A549 (cell line): ENCODE results near the gene ADGRE1. TPM values are rescaled to one million over a fixed set of nuclear protein-coding genes. Genes with fewer than 3 reads are reported as not detected.

Experiments used
- ATAC-seq, 2 experiments: fragments of 200-7000 bp in 1 of 2; fragments of >200 bp in 1 of 2; cut with Nextera tagmentation in 1 of 2; cut with Tn5 transposase in 1 of 2; 3 replicates each; pipeline versions ENCODE4 v1.8.0 to v1.9.1; 2018 to 2020; ENCODE audit warnings: mild to moderate bottlenecking in 1 of 2, moderate library complexity in 1 of 2
- CTCF ChIA-PET: fragments of 300-600 bp; sonication (Branson Sonifier 250); formaldehyde crosslinking; extraction: SDS; loops from one replicate; lab custom pipeline; 2021; ENCODE audit warnings: antibody characterized with exemption, inconsistent platforms; lab: Yijun Ruan, JAX
- POLR2A ChIA-PET: fragments of 350-600 bp; formaldehyde crosslinking; extraction: SDS; loops from one replicate; lab custom pipeline; 2021; ENCODE audit warnings: antibody characterized with exemption, inconsistent platforms; lab: Yijun Ruan, JAX
- DNase-seq, 2 experiments: peaks; one replicate each; pipeline versions ENCODE4 v3.0.0 to v3.0.0-alpha.2; 2011 to 2016; ENCODE audit warnings: low read depth in 1 of 2, low spot score in 1 of 2
- FAIRE-seq: peaks from 2 replicates; lab custom pipeline; 2011; peaks lifted over from hg19 to GRCh38; lab: Jason Lieb, UNC
- H3K27ac ChIP-seq, 2 experiments: fragments of >200 bp; sonication (Bioruptor Twin); formaldehyde crosslinking; 3 replicates each; pipeline ENCODE4 v1.5.1; 2016 to 2017
- H3K4me1 ChIP-seq: fragments of >200 bp; sonication (Bioruptor Twin); formaldehyde crosslinking; 3 replicates; pipeline ENCODE4 v1.6.1; 2016
- H3K4me2 ChIP-seq: fragments of >200 bp; sonication (Bioruptor Twin); formaldehyde crosslinking; 3 replicates; pipeline ENCODE4 v1.6.1; 2016
- H3K4me3 ChIP-seq: fragments of >200 bp; sonication (Bioruptor Twin); formaldehyde crosslinking; 3 replicates; pipeline ENCODE4 v1.5.1; 2016
- H3K9me3 ChIP-seq: fragments of >200 bp; sonication (Bioruptor Twin); formaldehyde crosslinking; 3 replicates; pipeline ENCODE4 v1.6.1; 2016
- ATOH8 ChIP-seq: fragments of 250-450 bp; sonication (Bioruptor Pico); IDR thresholded peaks from 2 replicates; pipeline ENCODE4 v1.5.0; 2020; ENCODE audit warnings: low read depth, mild to moderate bottlenecking, moderate library complexity
- BCL3 ChIP-seq: fragments of >200 bp; sonication (Bioruptor Twin); formaldehyde crosslinking; IDR thresholded peaks from 3 replicates; pipeline ENCODE4 v1.6.1; 2016
- CHD4 ChIP-seq: fragments of 200-600 bp; sonication (generic); IDR thresholded peaks from 2 replicates; pipeline ENCODE4 v1.6.1; 2016; ENCODE audit warnings: antibody characterized with exemption, mild to moderate bottlenecking, borderline replicate concordance
- EHF ChIP-seq: fragments of 250-450 bp; sonication (Bioruptor Pico); IDR thresholded peaks from 2 replicates; pipeline ENCODE4 v1.5.0; 2020; ENCODE audit warnings: mild to moderate bottlenecking
- EP300 ChIP-seq, 2 experiments: fragments of >200 bp; sonication (Bioruptor Twin); formaldehyde crosslinking; IDR thresholded peaks; 2 replicates in 1 of 2; 3 replicates in 1 of 2; pipeline ENCODE4 v1.6.1; 2016 to 2017
- HEYL ChIP-seq: fragments of 250-450 bp; sonication (Bioruptor Pico); IDR thresholded peaks from 2 replicates; pipeline ENCODE4 v1.8.0; 2021; ENCODE audit warnings: mild to moderate bottlenecking, moderate library complexity
- HOXB13 ChIP-seq: fragments of 250-450 bp; sonication (Bioruptor Pico); IDR thresholded peaks from 2 replicates; pipeline ENCODE4 v1.5.0; 2020; ENCODE audit warnings: low read depth, mild to moderate bottlenecking, moderate library complexity
- JUNB ChIP-seq: fragments of >200 bp; sonication (Bioruptor Twin); formaldehyde crosslinking; IDR thresholded peaks from 2 replicates; pipeline ENCODE4 v1.6.1; 2016
- KDM5A ChIP-seq: fragments of 200-600 bp; sonication (generic); IDR thresholded peaks from 2 replicates; pipeline ENCODE4 v1.6.1; 2016; ENCODE audit warnings: antibody characterized with exemption, mild to moderate bottlenecking
- NPAS2 ChIP-seq: fragments of 250-450 bp; sonication (Bioruptor Pico); IDR thresholded peaks from 2 replicates; pipeline ENCODE4 v1.8.0; 2022; ENCODE audit warnings: mild to moderate bottlenecking, moderate library complexity, borderline replicate concordance
- POLR2A ChIP-seq: IDR thresholded peaks from 2 replicates; pipeline ENCODE4 v1.6.1; 2012; ENCODE audit warnings: mild to moderate bottlenecking, low read length
- RNF2 ChIP-seq: fragments of 200-600 bp; sonication (generic); IDR thresholded peaks from 2 replicates; pipeline ENCODE4 v1.6.1; 2016; ENCODE audit warnings: low read depth, mild to moderate bottlenecking, antibody characterized with exemption, moderate library complexity, borderline replicate concordance
- SMC3 ChIP-seq: fragments of >200 bp; sonication (Bioruptor Twin); formaldehyde crosslinking; IDR thresholded peaks from 3 replicates; pipeline ENCODE4 v1.6.1; 2018; ENCODE audit warnings: inconsistent platforms
- TFCP2L1 ChIP-seq: fragments of 250-450 bp; sonication (Bioruptor Pico); IDR thresholded peaks from 2 replicates; pipeline ENCODE4 v1.5.0; 2021; ENCODE audit warnings: mild to moderate bottlenecking
- TP53 ChIP-seq: fragments of 250-450 bp; sonication (Bioruptor Pico); IDR thresholded peaks from 2 replicates; pipeline ENCODE4 v1.5.0; 2021; ENCODE audit warnings: mild to moderate bottlenecking, moderate library complexity
- ZNF302 ChIP-seq: fragments of 250-450 bp; sonication (Bioruptor Pico); IDR thresholded peaks from 2 replicates; pipeline ENCODE4 v1.9.0; 2021; ENCODE audit warnings: inconsistent platforms, mild to moderate bottlenecking, moderate library complexity
- WGBS: methylation state at CpG from one replicate; pipeline ENCODE4 v1.1.6; 2017; ENCODE audit errors: missing lambda C conversion rate; 5-methylcytosine and 5-hydroxymethylcytosine counted together
- polyA plus RNA-seq, 4 experiments: library from polyadenylated mRNA; depleted of rRNA in 3 of 4; stranded (reverse); fragments of >200 nt; fragmentation: RNase III in 1 of 4; extraction: RNeasy Plus Mini Kit Qiagen cat#74134 plus additional on column Dnase treatment in 1 of 4; gene quantifications; 2 replicates in 3 of 4; 3 replicates in 1 of 4; pipeline ENCODE4 v1.2.3, GENCODE V29; 2011 to 2017
- TF ChIP-seq, protein P1 (sequence below): fragments of 250-450 bp; sonication (Bioruptor Pico); IDR thresholded peaks from 2 replicates; pipeline ENCODE4 v1.5.0; 2021; ENCODE audit warnings: mild to moderate bottlenecking, moderate library complexity, borderline replicate concordance
- TF ChIP-seq, protein P2 (sequence below): fragments of 150-350 bp; IDR thresholded peaks from 2 replicates; pipeline ENCODE4 v1.6.1; 2014; ENCODE audit warnings: low read depth, mild to moderate bottlenecking, low read length
- TF ChIP-seq, protein P3 (sequence below): fragments of 200-600 bp; sonication (generic); IDR thresholded peaks from 2 replicates; pipeline ENCODE4 v1.6.1; 2016; ENCODE audit warnings: antibody characterized with exemption, mild to moderate bottlenecking, moderate library complexity
- TF ChIP-seq, protein P4 (sequence below): IDR thresholded peaks from 2 replicates; pipeline ENCODE4 v1.6.1; 2012

ADGRE1 gene
- polyA plus RNA-seq, 2 of the 4 experiments (the other 2 are of a cell fraction): 3.6 to 4.8 TPM

GRCh38 chr19:6862673-6863078, 24.7 kb upstream of the ADGRE1 start (continued):
- TF ChIP-seq, protein P1, sequence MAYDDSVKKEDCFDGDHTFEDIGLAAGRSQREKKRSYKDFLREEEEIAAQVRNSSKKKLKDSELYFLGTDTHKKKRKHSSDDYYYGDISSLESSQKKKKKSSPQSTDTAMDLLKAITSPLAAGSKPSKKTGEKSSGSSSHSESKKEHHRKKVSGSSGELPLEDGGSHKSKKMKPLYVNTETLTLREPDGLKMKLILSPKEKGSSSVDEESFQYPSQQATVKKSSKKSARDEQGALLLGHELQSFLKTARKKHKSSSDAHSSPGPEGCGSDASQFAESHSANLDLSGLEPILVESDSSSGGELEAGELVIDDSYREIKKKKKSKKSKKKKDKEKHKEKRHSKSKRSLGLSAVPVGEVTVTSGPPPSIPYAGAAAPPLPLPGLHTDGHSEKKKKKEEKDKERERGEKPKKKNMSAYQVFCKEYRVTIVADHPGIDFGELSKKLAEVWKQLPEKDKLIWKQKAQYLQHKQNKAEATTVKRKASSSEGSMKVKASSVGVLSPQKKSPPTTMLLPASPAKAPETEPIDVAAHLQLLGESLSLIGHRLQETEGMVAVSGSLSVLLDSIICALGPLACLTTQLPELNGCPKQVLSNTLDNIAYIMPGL (CRISPR knock-in tag): no peak
- TF ChIP-seq POLR2A: no peak
- TF ChIP-seq TP53 (CRISPR knock-in tag): no peak
- TF ChIP-seq SMC3: peak; percentile 84

DNA sequence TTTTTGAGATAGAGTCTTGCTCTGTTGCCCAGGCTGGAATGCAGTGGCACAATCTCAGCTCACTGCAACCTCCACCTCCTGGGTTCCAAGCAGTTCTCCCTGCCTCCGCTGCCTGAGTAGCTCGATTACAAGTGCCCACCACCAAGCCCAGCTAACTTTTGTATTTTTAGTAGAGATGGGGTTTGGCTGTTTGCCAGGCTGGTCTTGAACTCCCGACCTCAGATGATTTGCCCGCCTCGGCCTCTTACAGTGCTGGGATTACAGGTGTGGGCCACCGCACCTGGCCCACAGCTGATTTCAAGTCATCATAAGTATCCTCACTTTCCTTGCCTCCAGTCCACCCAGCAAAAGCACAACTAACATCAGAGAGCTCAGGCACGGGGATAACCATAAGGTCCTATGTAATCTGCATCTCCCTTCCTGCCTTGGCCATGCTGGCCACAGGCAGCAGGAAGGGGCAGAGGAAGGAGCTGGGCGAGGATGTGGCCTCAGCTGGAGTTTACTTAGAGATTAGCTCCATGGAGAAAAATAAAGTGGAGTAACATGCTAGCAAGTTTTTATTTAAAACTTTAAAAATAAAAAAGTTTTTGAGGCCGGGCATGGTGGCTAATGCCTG, 22.9 kb upstream of the ADGRE1 start:
- 0 out of 3 replicates have a peak, but pooled peaks cover 6% of the 10 kb centered on the region for H3K4me1 ChIP-seq
- CTCF ChIA-PET: interaction anchor here (0.6 to 10.6 kb wide), 40 partner anchors 8 to 816 kb away, joined by 3 to 127 read pairs (median 5); partner anchors contain the start of genes ALKBH7, GPR108, TRIP10 and VAV1
- DNase-seq (no peak), FAIRE-seq (no peak), ATAC-seq (no peak)
- POLR2A ChIA-PET: no interaction called here
- no peak overlapping the region for H3K4me3 ChIP-seq
- no peak overlapping the region for H3K27ac ChIP-seq
- no peak overlapping the region for H3K4me2 ChIP-seq
- no peak for TF ChIP-seq EHF
- no peak for TF ChIP-seq HOXB13
- no peak for TF ChIP-seq NPAS2 (CRISPR knock-in tag)
- no peak for TF ChIP-seq JUNB
- no peak for TF ChIP-seq RNF2
- TF ChIP-seq ZNF302: no peak
- TF ChIP-seq KDM5A: no peak
- no peak for TF ChIP-seq BCL3
- TF ChIP-seq ATOH8 (CRISPR knock-in tag): no peak
- TF ChIP-seq TFCP2L1 (CRISPR knock-in tag): no peak
- TF ChIP-seq, protein P2, sequence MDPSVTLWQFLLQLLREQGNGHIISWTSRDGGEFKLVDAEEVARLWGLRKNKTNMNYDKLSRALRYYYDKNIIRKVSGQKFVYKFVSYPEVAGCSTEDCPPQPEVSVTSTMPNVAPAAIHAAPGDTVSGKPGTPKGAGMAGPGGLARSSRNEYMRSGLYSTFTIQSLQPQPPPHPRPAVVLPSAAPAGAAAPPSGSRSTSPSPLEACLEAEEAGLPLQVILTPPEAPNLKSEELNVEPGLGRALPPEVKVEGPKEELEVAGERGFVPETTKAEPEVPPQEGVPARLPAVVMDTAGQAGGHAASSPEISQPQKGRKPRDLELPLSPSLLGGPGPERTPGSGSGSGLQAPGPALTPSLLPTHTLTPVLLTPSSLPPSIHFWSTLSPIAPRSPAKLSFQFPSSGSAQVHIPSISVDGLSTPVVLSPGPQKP: no peak
- no peak for TF ChIP-seq HEYL (CRISPR knock-in tag)
- TF ChIP-seq, protein P3, sequence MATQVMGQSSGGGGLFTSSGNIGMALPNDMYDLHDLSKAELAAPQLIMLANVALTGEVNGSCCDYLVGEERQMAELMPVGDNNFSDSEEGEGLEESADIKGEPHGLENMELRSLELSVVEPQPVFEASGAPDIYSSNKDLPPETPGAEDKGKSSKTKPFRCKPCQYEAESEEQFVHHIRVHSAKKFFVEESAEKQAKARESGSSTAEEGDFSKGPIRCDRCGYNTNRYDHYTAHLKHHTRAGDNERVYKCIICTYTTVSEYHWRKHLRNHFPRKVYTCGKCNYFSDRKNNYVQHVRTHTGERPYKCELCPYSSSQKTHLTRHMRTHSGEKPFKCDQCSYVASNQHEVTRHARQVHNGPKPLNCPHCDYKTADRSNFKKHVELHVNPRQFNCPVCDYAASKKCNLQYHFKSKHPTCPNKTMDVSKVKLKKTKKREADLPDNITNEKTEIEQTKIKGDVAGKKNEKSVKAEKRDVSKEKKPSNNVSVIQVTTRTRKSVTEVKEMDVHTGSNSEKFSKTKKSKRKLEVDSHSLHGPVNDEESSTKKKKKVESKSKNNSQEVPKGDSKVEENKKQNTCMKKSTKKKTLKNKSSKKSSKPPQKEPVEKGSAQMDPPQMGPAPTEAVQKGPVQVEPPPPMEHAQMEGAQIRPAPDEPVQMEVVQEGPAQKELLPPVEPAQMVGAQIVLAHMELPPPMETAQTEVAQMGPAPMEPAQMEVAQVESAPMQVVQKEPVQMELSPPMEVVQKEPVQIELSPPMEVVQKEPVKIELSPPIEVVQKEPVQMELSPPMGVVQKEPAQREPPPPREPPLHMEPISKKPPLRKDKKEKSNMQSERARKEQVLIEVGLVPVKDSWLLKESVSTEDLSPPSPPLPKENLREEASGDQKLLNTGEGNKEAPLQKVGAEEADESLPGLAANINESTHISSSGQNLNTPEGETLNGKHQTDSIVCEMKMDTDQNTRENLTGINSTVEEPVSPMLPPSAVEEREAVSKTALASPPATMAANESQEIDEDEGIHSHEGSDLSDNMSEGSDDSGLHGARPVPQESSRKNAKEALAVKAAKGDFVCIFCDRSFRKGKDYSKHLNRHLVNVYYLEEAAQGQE: no peak
- no peak for TF ChIP-seq CHD4
- no peak for TF ChIP-seq EP300 (IDR thresholded peaks at IDR 0.05)
- TF ChIP-seq, protein P4, sequence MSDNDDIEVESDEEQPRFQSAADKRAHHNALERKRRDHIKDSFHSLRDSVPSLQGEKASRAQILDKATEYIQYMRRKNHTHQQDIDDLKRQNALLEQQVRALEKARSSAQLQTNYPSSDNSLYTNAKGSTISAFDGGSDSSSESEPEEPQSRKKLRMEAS: no peak
- WGBS: 48% methylated on average over 9 of the region's 9 CpGs
- H3K9me3 ChIP-seq: no peaks in the 10 kb centered on the region
